MCF 10A (cell line): ENCODE results near the gene C11orf21. TPM values are rescaled to one million over a fixed set of nuclear protein-coding genes. Genes with fewer than 3 reads are reported as not detected.

Experiments used
- BruUV-seq: library from RNA; stranded (reverse); fragments of 400-500 nt; replicated peaks from 2 replicates; lab custom pipeline; 2021; lab: Mats Ljungman, UMichigan
- CTCF ChIA-PET: fragments of 300-600 bp; sonication (Branson Sonifier 250); formaldehyde crosslinking; extraction: SDS; loops from one replicate; lab custom pipeline; 2021; ENCODE audit warnings: antibody characterized with exemption, inconsistent platforms; lab: Yijun Ruan, JAX
- POLR2A ChIA-PET: fragments of 300-600, 350-650 bp; sonication (Branson Sonifier 250); formaldehyde crosslinking; extraction: SDS; loops from one replicate; lab custom pipeline; 2020; ENCODE audit warnings: antibody characterized with exemption, inconsistent platforms; lab: Yijun Ruan, JAX
- DNase-seq: peaks from one replicate; pipeline ENCODE4 v3.0.0-alpha.2; 2018; ENCODE audit not compliant: unreplicated experiment
- H3K27ac Mint-ChIP-seq: one replicate; pipeline ENCODE4 v1.8.0; 2022; ENCODE audit warnings: mild to moderate bottlenecking, low read depth, mixed read lengths; ENCODE audit not compliant: unreplicated experiment
- H3K27me3 Mint-ChIP-seq: one replicate; pipeline ENCODE4 v1.8.0; 2022; ENCODE audit warnings: mixed read lengths; ENCODE audit not compliant: insufficient read depth, unreplicated experiment
- H3K36me3 Mint-ChIP-seq: one replicate; pipeline ENCODE4 v1.8.0; 2022; ENCODE audit warnings: mild to moderate bottlenecking, moderate library complexity, mixed read lengths; ENCODE audit not compliant: insufficient read depth, unreplicated experiment
- H3K4me1 Mint-ChIP-seq: one replicate; pipeline ENCODE4 v1.8.0; 2022; ENCODE audit warnings: mixed read lengths; ENCODE audit not compliant: insufficient read depth, unreplicated experiment
- H3K4me3 Mint-ChIP-seq: one replicate; pipeline ENCODE4 v1.8.0; 2022; ENCODE audit warnings: mild to moderate bottlenecking, moderate library complexity, mixed read lengths; ENCODE audit not compliant: unreplicated experiment
- H3K9me3 Mint-ChIP-seq: one replicate; pipeline ENCODE4 v1.8.0; 2022; ENCODE audit warnings: mixed read lengths; ENCODE audit not compliant: unreplicated experiment
- intact Hi-C: fragments of 100-400 bp; cut with micrococcal nuclease; formaldehyde crosslinking; loops from 2 replicates; pipeline ENCODE4 v1.14.1; 2022
- total RNA-seq: library from RNA; stranded (reverse); gene quantifications from 2 replicates; pipeline ENCODE4 v1.2.3, GENCODE V29; 2022
- TF ChIP-seq, protein P1 (sequence below): fragments of 200-600 bp; IDR thresholded peaks from one replicate; pipeline ENCODE4 v1.8.0; 2022; ENCODE audit warnings: antibody characterized with exemption, mild to moderate bottlenecking; ENCODE audit not compliant: unreplicated experiment

C11orf21 gene
- total RNA-seq, 1 experiment from 2014 or later, result not detected

DNA sequence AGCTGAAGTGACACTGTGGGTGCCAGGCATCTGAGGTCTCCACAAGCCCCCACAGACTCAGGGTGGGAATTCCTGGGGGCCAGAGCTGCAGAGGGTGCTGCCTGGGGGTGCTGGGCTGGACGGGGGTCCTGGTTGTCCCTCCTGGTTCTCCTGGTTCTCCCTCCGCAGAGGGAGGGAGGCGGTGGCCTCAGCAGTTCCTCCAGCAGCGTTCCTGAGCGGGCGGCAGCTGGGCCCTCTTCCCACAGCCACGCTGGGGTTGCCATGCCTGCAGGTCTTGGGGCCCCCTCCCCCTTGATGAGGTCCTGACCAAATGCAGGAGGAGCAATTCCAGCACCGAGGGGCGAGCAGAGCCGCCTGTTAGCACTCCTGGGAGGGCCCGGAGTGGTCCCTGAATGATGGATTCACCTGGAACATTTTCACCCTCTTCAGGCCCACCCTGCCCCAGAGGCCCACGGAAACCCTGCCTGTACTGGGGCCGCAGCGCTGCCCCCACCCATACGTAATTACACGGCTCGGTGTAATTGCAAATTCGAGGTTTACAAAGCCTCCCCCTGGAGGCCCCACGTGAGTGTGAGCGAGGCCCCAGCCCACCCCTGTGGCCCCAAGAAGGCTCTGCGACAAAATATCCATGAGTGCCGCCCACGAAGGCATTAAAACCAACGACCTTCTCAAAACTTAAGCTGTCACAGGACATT, 635 bp downstream of the C11orf21 start:
- intact Hi-C loops, result no loop called here

DNA sequence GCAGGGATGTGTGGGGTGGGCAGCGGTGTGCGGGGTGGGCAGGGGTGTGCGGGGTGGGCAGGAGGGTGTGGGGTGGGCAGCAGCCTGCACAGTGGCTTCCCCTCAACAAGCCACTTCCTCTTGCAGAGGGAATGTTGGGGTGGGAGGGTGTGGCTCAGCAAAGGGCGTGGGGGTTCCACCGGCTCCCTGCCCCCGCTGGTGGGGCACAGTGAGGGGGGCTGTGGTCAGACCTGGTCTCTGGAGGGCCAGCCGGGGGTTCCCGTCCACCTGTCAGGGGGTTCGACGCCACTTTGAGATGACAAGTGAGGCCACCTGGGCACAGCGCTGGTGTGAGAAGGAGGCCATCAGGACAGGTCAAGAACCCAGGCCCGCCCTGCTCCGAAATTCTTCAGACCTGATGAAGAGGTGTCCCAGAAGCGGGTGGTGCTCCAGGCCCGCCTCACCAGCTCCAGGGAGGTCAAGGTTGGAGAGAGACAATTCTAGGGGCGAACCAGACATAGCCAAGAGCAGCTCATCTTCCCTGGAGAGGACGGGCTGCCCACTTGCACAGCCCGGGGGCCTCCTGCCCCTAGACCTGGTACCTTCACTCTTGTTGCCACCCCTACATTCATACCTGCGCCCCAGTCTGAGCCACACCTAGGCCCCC, 1.3 kb downstream of the C11orf21 start:
- no peak overlapping the region for H3K27ac Mint-ChIP-seq
- intact Hi-C loops, result no loop called here
- TF ChIP-seq, protein P1, sequence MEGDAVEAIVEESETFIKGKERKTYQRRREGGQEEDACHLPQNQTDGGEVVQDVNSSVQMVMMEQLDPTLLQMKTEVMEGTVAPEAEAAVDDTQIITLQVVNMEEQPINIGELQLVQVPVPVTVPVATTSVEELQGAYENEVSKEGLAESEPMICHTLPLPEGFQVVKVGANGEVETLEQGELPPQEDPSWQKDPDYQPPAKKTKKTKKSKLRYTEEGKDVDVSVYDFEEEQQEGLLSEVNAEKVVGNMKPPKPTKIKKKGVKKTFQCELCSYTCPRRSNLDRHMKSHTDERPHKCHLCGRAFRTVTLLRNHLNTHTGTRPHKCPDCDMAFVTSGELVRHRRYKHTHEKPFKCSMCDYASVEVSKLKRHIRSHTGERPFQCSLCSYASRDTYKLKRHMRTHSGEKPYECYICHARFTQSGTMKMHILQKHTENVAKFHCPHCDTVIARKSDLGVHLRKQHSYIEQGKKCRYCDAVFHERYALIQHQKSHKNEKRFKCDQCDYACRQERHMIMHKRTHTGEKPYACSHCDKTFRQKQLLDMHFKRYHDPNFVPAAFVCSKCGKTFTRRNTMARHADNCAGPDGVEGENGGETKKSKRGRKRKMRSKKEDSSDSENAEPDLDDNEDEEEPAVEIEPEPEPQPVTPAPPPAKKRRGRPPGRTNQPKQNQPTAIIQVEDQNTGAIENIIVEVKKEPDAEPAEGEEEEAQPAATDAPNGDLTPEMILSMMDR, result no peak
- H3K9me3 Mint-ChIP-seq, result no peaks in the 10 kb centered on the region
- H3K36me3 Mint-ChIP-seq, result no peaks in the 10 kb centered on the region
- ChIA-PET POLR2A (no interaction called here), CTCF (interaction anchor here (0.7 to 10.6 kb wide), 5 partner anchors 92 to 120 kb away, joined by 4 to 240 read pairs (median 33); no protein-coding TSS in a partner anchor)
- H3K4me1 Mint-ChIP-seq, result no peaks in the 10 kb centered on the region
- DNase-seq, result no peak
- BruUV-seq, result no TSS peak
- H3K27me3 Mint-ChIP-seq, result no peaks in the 10 kb centered on the region
- H3K4me3 Mint-ChIP-seq, result no peak overlapping the region

More for the DNA sequence above, 635 bp downstream of the C11orf21 start:
- no peak for DNase-seq
- POLR2A ChIA-PET, result no interaction called here
- no TSS peak for BruUV-seq
- H3K4me3 Mint-ChIP-seq, result no peak overlapping the region
- H3K9me3 Mint-ChIP-seq, result no peaks in the 10 kb centered on the region
- CTCF ChIA-PET, result interaction anchor here (0.9 to 10.6 kb wide), 5 partner anchors 101 to 119 kb away, joined by 3 to 240 read pairs (median 61); no protein-coding TSS in a partner anchor
- H3K4me1 Mint-ChIP-seq, result peaks cover under 1% of the 10 kb centered on the region
- H3K27ac Mint-ChIP-seq, result no peak overlapping the region
- H3K36me3 Mint-ChIP-seq, result no peaks in the 10 kb centered on the region
- TF ChIP-seq, protein P1, result no peak
- H3K27me3 Mint-ChIP-seq, result no peaks in the 10 kb centered on the region

DNA sequence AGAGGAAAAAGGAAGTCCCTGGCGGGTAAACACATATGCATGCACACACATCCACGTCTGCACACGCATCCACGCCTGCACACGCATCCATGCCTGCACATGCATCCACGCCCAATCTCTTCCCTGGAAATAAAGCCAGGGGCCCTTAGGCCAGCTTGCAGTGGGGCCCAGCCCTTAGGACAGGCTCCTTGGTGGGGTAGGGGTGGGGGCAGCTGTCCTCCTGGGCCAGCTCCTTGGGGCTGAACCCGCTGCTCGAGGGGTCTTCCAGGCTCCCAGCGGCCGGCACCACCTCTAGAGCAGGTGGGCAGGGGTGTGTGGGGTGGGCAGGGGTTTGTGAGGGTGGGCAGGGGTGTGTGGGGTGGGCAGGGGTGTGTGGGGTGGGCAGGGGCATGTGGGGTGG, 1.9 kb downstream of the C11orf21 start:
- ChIA-PET POLR2A (no interaction called here), CTCF (interaction anchor here (0.6 to 10.6 kb wide), 13 partner anchors 12 to 121 kb away, joined by 3 to 240 read pairs (median 4); no protein-coding TSS in a partner anchor)
- DNase-seq, result no peak
- H3K27ac Mint-ChIP-seq, result no peak overlapping the region
- BruUV-seq, result no TSS peak
- H3K9me3 Mint-ChIP-seq, result no peaks in the 10 kb centered on the region
- H3K27me3 Mint-ChIP-seq, result no peaks in the 10 kb centered on the region
- H3K4me1 Mint-ChIP-seq, result no peaks in the 10 kb centered on the region
- H3K36me3 Mint-ChIP-seq, result no peaks in the 10 kb centered on the region
- TF ChIP-seq, protein P1, result no peak
- intact Hi-C loops, result loop anchor here (1.0 kb wide), 2 partner anchors 102 to 133 kb away; no protein-coding TSS in a partner anchor
- H3K4me3 Mint-ChIP-seq, result no peak overlapping the region
